ENCODE measurements around the gene CYRIA.

CYRIA gene

DNA sequence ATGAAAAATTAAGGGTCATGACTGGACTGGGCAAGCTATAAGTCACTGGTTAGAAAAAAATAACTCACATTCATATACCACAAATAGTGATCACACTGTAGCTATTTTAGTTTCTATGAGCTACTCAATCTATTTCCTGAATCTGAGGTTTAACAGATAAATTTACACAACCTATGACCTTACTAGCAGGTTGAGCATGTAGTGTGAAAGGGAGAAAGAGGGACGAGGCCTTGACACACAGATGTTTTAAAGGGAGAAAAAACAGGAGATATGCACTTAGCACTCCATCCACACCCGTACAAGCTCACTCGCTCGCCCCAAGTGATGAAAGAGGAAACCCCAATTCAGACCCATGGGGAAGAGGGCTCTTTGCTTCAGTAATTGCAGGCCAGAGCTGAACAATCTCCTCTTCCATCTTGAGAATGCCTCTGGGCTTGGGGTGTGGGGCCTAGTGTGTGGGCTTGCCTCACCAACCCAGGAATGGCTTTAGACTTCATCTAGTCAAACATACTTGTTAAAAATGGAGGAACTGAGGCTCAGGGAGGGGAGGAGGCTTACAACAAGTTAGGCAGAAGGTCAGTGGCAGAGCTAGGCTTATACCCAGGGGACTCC, 10.7 kb downstream of the CYRIA start:
- Histone ChIP-seq H3K27ac (peak overlapping the region; percentile 59), H3K27me3 (no peaks in the 10 kb centered on the region), H3K4me1 (ENCODE audit: control insufficient read depth in 1 of 2, insufficient read depth in 1 of 2, low read depth in 1 of 2, low read length in 1 of 2) (peaks cover 65 to 66% of the 10 kb centered on the region in 2 experiments), H3K9me3 (no peaks in the 10 kb centered on the region), H3K36me3 (peaks cover 26% of the 10 kb centered on the region), H3K4me3 (ENCODE audit: low read depth in 1 of 2, low read length in 1 of 2) (no peak overlapping the region)
- TF ChIP-seq CTCF (IDR thresholded peaks at IDR 0.05), result no peak

DNA sequence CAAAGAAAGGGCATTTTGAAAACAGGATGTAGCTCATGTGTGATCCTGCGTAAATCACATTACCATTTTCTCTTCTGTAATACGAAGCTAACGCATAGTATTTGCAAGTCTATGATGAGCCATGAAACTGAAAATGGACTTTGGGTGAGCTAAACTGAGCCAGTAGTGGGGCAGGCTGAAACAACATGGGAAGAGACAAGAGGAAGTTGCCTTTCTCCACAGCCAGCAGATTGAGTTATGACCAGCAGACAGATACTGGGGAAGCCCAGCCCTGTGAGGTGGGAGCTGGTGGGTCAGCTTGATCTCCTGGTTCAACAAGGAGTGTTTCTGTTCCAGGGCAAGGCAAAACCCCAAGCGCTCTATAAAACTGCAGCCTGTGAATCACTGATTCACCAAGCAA, 11.8 kb downstream of the CYRIA start:
- no peaks in the 10 kb centered on the region for H3K27me3 ChIP-seq
- no peaks in the 10 kb centered on the region for H3K9me3 ChIP-seq
- TF ChIP-seq CTCF (IDR thresholded peaks at IDR 0.05), result no peak
- H3K4me1 ChIP-seq (ENCODE audit: control insufficient read depth in 1 of 2, insufficient read depth in 1 of 2, low read depth in 1 of 2, low read length in 1 of 2), result peaks cover 59 to 64% of the 10 kb centered on the region in 2 experiments
- peaks cover 23% of the 10 kb centered on the region for H3K36me3 ChIP-seq
- H3K4me3 ChIP-seq (ENCODE audit: low read depth in 1 of 2, low read length in 1 of 2), result no peak overlapping the region
- H3K27ac ChIP-seq, result peak overlapping the region; percentile 26

GRCh38 chr2:16653083-16653375, 12.6 kb downstream of the CYRIA start:
- no peak overlapping the region for H3K27ac ChIP-seq
- peaks cover 22% of the 10 kb centered on the region for H3K36me3 ChIP-seq
- H3K27me3 ChIP-seq, result no peaks in the 10 kb centered on the region
- no peak for TF ChIP-seq CTCF (IDR thresholded peaks at IDR 0.05)
- H3K9me3 ChIP-seq, result no peaks in the 10 kb centered on the region
- peaks cover 51 to 56% of the 10 kb centered on the region in 2 experiments for H3K4me1 ChIP-seq (ENCODE audit: control insufficient read depth in 1 of 2, insufficient read depth in 1 of 2, low read depth in 1 of 2, low read length in 1 of 2)
- no peak overlapping the region for H3K4me3 ChIP-seq (ENCODE audit: low read depth in 1 of 2, low read length in 1 of 2)

DNA sequence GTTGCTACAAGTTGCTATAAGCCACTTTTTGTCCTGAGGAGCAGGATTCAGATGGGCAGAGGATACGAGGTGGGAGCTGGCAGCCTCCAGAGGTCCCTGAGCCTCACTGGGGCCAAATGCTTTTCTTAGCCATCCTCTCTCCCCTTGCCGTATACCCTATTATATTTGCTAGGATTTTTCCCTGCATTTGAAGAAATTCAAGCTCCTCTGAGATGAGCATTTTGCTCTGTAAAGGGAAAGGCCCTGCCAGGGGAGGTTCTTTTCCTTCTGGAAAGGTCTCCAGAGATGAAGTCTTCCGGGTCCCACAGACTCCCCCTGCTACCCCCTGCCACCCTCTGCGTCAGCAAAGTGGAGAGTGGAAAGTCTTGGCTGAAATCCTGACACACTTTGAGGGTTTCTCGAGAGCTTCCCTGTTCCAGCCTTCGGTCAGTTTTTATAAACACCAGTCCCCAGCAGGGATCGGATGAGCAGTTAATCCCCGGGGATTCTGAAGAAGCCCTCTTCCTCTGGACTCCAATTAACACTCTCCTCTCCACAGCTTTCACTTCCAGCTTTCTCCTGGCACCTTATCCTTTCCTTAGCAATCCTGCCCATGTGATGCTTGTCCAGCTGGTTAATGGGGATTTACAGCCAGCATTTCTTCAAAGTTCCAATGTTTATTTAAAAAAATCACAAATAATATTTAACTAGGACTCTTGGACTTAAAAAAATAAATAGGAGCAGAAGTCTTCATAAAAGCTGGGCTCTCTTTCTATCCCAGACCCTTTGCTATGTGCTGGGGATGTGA, 13.1 kb downstream of the CYRIA start:
- H3K27ac ChIP-seq, result no peak overlapping the region

More for the DNA sequence above, 13.1 kb downstream of the CYRIA start:
- Histone ChIP-seq H3K4me3 (ENCODE audit: low read depth in 1 of 2, low read length in 1 of 2) (no peak overlapping the region), H3K36me3 (peaks cover 22% of the 10 kb centered on the region), H3K27me3 (no peaks in the 10 kb centered on the region), H3K4me1 (ENCODE audit: control insufficient read depth in 1 of 2, insufficient read depth in 1 of 2, low read depth in 1 of 2, low read length in 1 of 2) (peaks cover 46 to 51% of the 10 kb centered on the region in 2 experiments), H3K9me3 (no peaks in the 10 kb centered on the region)
- TF ChIP-seq CTCF (IDR thresholded peaks at IDR 0.05), result no peak

Measured in neutrophil (primary cell).